ENCODE results near the gene ZFYVE9. TPM values are rescaled to one million over a fixed set of nuclear protein-coding genes. Genes with fewer than 3 reads are reported as not detected.

The ZFYVE9 gene
- total RNA-seq, 1 donor from 2014 or later: 25.6 TPM

DNA sequence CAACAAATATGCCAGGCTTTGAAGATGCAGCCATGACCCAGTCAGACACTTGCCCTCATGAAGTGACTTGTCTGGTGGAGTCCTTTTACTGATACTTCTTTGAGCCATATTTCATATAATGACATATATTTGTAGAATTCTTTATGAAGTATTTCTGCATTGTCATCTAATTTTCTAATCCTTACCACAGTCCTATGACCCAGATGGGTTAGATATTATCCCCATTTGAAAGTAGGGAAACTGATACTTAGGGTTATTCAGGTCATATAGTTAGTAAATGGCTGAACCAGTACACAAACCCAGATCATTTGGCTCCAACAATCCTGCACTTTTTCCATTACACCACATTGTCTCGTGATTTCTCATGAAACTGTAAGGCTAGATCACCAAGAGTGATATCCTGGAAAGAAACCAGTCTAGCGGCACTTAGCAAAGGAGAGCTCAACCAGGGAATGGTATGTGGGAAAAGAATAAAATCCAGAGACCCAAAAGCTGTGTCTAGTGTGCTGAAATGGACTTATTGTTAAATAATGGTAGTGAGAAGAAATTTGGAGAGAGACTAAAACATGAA is 49.6 kb downstream of the ZFYVE9 start:
- H3K4me3 Mint-ChIP-seq (ENCODE audit: unreplicated experiment): no peak overlapping the region
- no peak for DNase-seq
- TF ChIP-seq, protein P1, sequence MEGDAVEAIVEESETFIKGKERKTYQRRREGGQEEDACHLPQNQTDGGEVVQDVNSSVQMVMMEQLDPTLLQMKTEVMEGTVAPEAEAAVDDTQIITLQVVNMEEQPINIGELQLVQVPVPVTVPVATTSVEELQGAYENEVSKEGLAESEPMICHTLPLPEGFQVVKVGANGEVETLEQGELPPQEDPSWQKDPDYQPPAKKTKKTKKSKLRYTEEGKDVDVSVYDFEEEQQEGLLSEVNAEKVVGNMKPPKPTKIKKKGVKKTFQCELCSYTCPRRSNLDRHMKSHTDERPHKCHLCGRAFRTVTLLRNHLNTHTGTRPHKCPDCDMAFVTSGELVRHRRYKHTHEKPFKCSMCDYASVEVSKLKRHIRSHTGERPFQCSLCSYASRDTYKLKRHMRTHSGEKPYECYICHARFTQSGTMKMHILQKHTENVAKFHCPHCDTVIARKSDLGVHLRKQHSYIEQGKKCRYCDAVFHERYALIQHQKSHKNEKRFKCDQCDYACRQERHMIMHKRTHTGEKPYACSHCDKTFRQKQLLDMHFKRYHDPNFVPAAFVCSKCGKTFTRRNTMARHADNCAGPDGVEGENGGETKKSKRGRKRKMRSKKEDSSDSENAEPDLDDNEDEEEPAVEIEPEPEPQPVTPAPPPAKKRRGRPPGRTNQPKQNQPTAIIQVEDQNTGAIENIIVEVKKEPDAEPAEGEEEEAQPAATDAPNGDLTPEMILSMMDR (IDR thresholded peaks at IDR 0.05; ENCODE audit: partially characterized antibody, unreplicated experiment): no peak
- H3K9me3 Mint-ChIP-seq (ENCODE audit: unreplicated experiment): no peaks in the 10 kb centered on the region
- no peaks in the 10 kb centered on the region for H3K27me3 Mint-ChIP-seq (ENCODE audit: unreplicated experiment)
- H3K36me3 Mint-ChIP-seq (ENCODE audit: unreplicated experiment): no peaks in the 10 kb centered on the region
- no peak overlapping the region for H3K27ac Mint-ChIP-seq (ENCODE audit: unreplicated experiment)
- H3K4me1 Mint-ChIP-seq (ENCODE audit: low read depth, unreplicated experiment): no peaks in the 10 kb centered on the region

DNA sequence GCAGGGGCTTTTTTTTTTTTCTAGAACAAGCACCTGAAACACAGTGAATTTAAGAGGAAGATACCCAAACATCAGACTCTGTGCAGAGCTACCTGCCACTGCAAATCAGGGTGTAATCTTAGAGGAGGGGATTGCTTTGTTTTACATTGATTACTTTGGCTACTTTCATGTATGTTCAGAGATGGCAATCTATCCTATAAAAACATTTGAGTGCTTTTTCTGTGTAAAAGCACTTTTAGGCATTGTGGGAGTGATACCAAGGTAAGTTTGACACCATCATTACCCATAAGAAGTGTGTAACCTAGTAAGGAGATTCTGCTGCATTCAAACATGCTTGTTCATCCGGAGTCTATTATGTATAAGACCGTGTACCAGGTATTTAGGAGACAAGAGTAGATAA is 50.1 kb downstream of the ZFYVE9 start:
- no peaks in the 10 kb centered on the region for H3K4me1 Mint-ChIP-seq (ENCODE audit: low read depth, unreplicated experiment)
- no peaks in the 10 kb centered on the region for H3K27me3 Mint-ChIP-seq (ENCODE audit: unreplicated experiment)
- H3K9me3 Mint-ChIP-seq (ENCODE audit: unreplicated experiment): no peaks in the 10 kb centered on the region
- H3K4me3 Mint-ChIP-seq (ENCODE audit: unreplicated experiment): no peak overlapping the region
- no peak overlapping the region for H3K27ac Mint-ChIP-seq (ENCODE audit: unreplicated experiment)
- no peaks in the 10 kb centered on the region for H3K36me3 Mint-ChIP-seq (ENCODE audit: unreplicated experiment)
- TF ChIP-seq, protein P1 (IDR thresholded peaks at IDR 0.05; ENCODE audit: partially characterized antibody, unreplicated experiment): no peak
- no peak for DNase-seq

DNA sequence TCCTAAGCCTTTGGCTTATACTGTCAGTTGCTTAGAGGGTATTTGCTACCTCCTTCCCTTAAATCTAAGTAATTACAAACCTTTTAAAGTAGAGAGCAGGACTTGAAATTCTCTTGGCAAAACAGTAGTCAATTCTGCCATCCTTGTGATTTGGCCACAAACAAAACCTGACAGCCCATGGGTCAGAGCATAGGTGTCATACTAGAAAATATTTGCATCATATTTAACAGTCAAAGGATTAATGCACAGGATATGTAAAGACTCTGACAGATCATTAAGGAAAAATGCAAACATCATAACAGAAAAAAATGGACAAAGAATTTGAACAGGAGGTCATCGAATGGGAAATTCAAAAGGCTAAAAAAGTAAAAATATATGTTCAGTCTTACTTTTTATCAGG is 50.5 kb downstream of the ZFYVE9 start:
- Mint-ChIP-seq H3K4me3 (ENCODE audit: unreplicated experiment) (no peak overlapping the region), H3K27ac (ENCODE audit: unreplicated experiment) (no peak overlapping the region), H3K36me3 (ENCODE audit: unreplicated experiment) (no peaks in the 10 kb centered on the region), H3K4me1 (ENCODE audit: low read depth, unreplicated experiment) (no peaks in the 10 kb centered on the region), H3K27me3 (ENCODE audit: unreplicated experiment) (no peaks in the 10 kb centered on the region), H3K9me3 (ENCODE audit: unreplicated experiment) (no peaks in the 10 kb centered on the region)
- TF ChIP-seq, protein P1 (IDR thresholded peaks at IDR 0.05; ENCODE audit: partially characterized antibody, unreplicated experiment): no peak
- DNase-seq: no peak

DNA sequence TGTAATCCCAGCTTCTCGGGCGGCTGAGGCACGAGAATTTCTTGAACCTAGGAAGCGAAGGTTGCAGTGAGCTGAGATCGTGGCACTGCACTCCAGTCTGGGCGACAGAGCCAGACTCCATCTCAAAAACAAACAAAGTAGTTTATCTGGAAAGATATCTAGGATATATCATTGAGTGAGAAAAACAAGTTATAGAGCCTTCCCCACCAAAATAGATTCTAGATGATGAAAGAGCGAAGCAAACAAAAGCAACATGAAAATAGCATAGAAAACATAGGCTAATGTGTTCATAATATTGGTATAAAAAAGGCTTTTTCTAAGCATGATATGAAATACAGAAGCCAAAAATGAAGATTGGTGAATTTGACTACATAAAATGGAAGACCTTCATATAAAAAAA is 52.1 kb downstream of the ZFYVE9 start:
- no peak for DNase-seq
- H3K36me3 Mint-ChIP-seq (ENCODE audit: unreplicated experiment): no peaks in the 10 kb centered on the region
- H3K27me3 Mint-ChIP-seq (ENCODE audit: unreplicated experiment): no peaks in the 10 kb centered on the region
- no peaks in the 10 kb centered on the region for H3K9me3 Mint-ChIP-seq (ENCODE audit: unreplicated experiment)
- H3K27ac Mint-ChIP-seq (ENCODE audit: unreplicated experiment): no peak overlapping the region
- TF ChIP-seq, protein P1 (IDR thresholded peaks at IDR 0.05; ENCODE audit: partially characterized antibody, unreplicated experiment): no peak
- no peaks in the 10 kb centered on the region for H3K4me1 Mint-ChIP-seq (ENCODE audit: low read depth, unreplicated experiment)
- no peak overlapping the region for H3K4me3 Mint-ChIP-seq (ENCODE audit: unreplicated experiment)

DNA sequence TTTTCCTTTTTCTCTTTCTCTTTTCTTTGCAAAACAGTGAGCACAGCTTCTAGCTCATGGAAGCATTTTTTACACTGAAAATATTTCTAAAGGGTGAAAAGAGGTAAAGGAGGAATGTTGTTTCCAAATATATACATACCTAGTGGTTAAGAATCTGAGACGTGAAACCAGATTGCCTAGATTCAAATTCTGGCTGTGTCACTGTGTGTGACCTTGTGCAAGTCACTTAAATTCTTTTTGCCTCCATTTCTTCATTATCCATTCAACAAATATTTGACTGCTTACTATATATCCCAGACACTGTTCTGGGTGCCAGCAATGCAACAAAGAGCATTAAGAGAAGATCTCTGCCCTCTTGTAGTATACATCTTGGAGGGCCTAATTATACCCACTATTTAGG is 53.3 kb downstream of the ZFYVE9 start:
- DNase-seq: no peak
- TF ChIP-seq, protein P1 (IDR thresholded peaks at IDR 0.05; ENCODE audit: partially characterized antibody, unreplicated experiment): no peak
- no peak overlapping the region for H3K27ac Mint-ChIP-seq (ENCODE audit: unreplicated experiment)

More for the DNA sequence above, 53.3 kb downstream of the ZFYVE9 start:
- no peaks in the 10 kb centered on the region for H3K9me3 Mint-ChIP-seq (ENCODE audit: unreplicated experiment)
- no peaks in the 10 kb centered on the region for H3K27me3 Mint-ChIP-seq (ENCODE audit: unreplicated experiment)
- no peaks in the 10 kb centered on the region for H3K4me1 Mint-ChIP-seq (ENCODE audit: low read depth, unreplicated experiment)
- no peak overlapping the region for H3K4me3 Mint-ChIP-seq (ENCODE audit: unreplicated experiment)
- H3K36me3 Mint-ChIP-seq (ENCODE audit: unreplicated experiment): no peaks in the 10 kb centered on the region

Data from glutamatergic neuron (in vitro differentiated cells).